B cell (primary cell): ENCODE results near the gene NRP1.

Source experiments
- CTCF ChIP-seq: fragments of 200-600 bp; IDR thresholded peaks from one replicate; pipeline ENCODE4 v1.8.0; 2022; ENCODE audit warnings: antibody characterized with exemption, mild to moderate bottlenecking
- EZH2 ChIP-seq: IDR thresholded peaks from 2 replicates; pipeline ENCODE4 v1.6.1; 2012; ENCODE audit warnings: borderline replicate concordance, low read depth, mild to moderate bottlenecking, moderate library complexity, low read length; ENCODE audit not compliant: insufficient read depth, poor library complexity, severe bottlenecking

- TF ChIP-seq CTCF, result no peak
- no peak for TF ChIP-seq EZH2
These were observed 63.5 kb downstream of the NRP1 start for GRCh38 chr10:33270971-33271370.
